IMR-90 (cell line): ENCODE data around the gene MED4. TPM values are rescaled to one million over a fixed set of nuclear protein-coding genes. Genes with fewer than 3 reads are reported as not detected.
"Not testable (repeated sequence)": the region's sequence is repeated elsewhere in the genome, so short reads cannot be mapped to it uniquely, and the experiment has no call there.

Source experiments
- ATAC-seq: fragments of 200-7000 bp; cut with Tn5 transposase; 2 replicates; pipeline ENCODE4 v1.9.1; 2020; ENCODE audit warnings: low read depth, mild to moderate bottlenecking, moderate library complexity
- BruUV-seq: library from RNA; stranded (reverse); fragments of 400-500 nt; replicated peaks from 2 replicates; lab custom pipeline; 2021; lab: Mats Ljungman, UMichigan
- CTCF ChIA-PET: fragments of 300-600 bp; formaldehyde crosslinking; extraction: SDS; loops from one replicate; lab custom pipeline; 2021; ENCODE audit warnings: antibody characterized with exemption; lab: Yijun Ruan, JAX
- POLR2A ChIA-PET: fragments of 300-600 bp; sonication (Branson Sonifier 250); formaldehyde crosslinking; loops from one replicate; lab custom pipeline; 2022; ENCODE audit warnings: antibody characterized with exemption; ENCODE audit not compliant: unreplicated experiment; lab: Charles Lee
- DNase-seq: peaks from one replicate; pipeline ENCODE4 v3.0.0; 2013
- H2AFZ ChIP-seq: replicated peaks from 2 replicates; pipeline ENCODE3; 2013; ENCODE audit warnings: low read length, mild to moderate bottlenecking; ENCODE audit not compliant: poor library complexity
- H2AK5ac ChIP-seq: 2 replicates; pipeline ENCODE4 v1.6.1; 2013; ENCODE audit warnings: low read depth, low read length, inconsistent platforms
- H2AK9ac ChIP-seq: replicated peaks from 2 replicates; pipeline ENCODE3; 2013; ENCODE audit warnings: mild to moderate bottlenecking, low read depth, low read length, moderate library complexity; ENCODE audit not compliant: poor library complexity
- H2BK120ac ChIP-seq: 2 replicates; pipeline ENCODE4 v1.6.1; 2013; ENCODE audit warnings: low read depth, low read length, inconsistent platforms
- H2BK15ac ChIP-seq: 3 replicates; pipeline ENCODE4 v1.6.1; 2013; ENCODE audit warnings: low read depth, low read length, inconsistent platforms
- H2BK20ac ChIP-seq: 2 replicates; pipeline ENCODE4 v1.6.1; 2013; ENCODE audit warnings: low read depth, mild to moderate bottlenecking, inconsistent platforms, low read length, moderate library complexity
- H2BK5ac ChIP-seq: 2 replicates; pipeline ENCODE4 v1.6.1; 2013; ENCODE audit warnings: mild to moderate bottlenecking, low read depth, low read length, inconsistent platforms; ENCODE audit not compliant: poor library complexity, severe bottlenecking
- H3K14ac ChIP-seq: replicated peaks from 2 replicates; pipeline ENCODE4 v1.6.1; 2013; ENCODE audit warnings: low read depth, low read length, inconsistent platforms
- H3K18ac ChIP-seq: 2 replicates; pipeline ENCODE4 v1.6.1; 2013; ENCODE audit warnings: low read depth, low read length, control low read depth
- H3K23ac ChIP-seq: 2 replicates; pipeline ENCODE4 v1.6.1; 2013; ENCODE audit warnings: low read depth, low read length, inconsistent platforms
- H3K27ac ChIP-seq: 2 replicates; pipeline ENCODE4 v1.5.1; 2013; ENCODE audit warnings: mild to moderate bottlenecking, control low read depth, low read length; ENCODE audit not compliant: insufficient read depth
- H3K27me3 ChIP-seq: 2 replicates; pipeline ENCODE4 v1.6.1; 2013; ENCODE audit warnings: low read length; ENCODE audit not compliant: control insufficient read depth, insufficient read depth
- H3K36me3 ChIP-seq: 2 replicates; pipeline ENCODE4 v1.6.1; 2013; ENCODE audit warnings: low read length, mixed read lengths; ENCODE audit not compliant: control insufficient read depth, insufficient read depth
- H3K4ac ChIP-seq: 2 replicates; pipeline ENCODE4 v1.6.1; 2013; ENCODE audit warnings: low read depth, low read length, inconsistent platforms
- H3K4me1 ChIP-seq: 2 replicates; pipeline ENCODE4 v1.6.1; 2013; ENCODE audit warnings: low read length, mixed read lengths; ENCODE audit not compliant: control insufficient read depth, insufficient read depth
- H3K4me2 ChIP-seq: 2 replicates; pipeline ENCODE4 v1.6.1; 2013; ENCODE audit warnings: low read depth, mild to moderate bottlenecking, control low read depth, low read length, moderate library complexity
- H3K4me3 ChIP-seq: 2 replicates; pipeline ENCODE4 v1.5.1; 2013; ENCODE audit warnings: low read depth, mild to moderate bottlenecking, control low read depth, low read length, moderate library complexity; ENCODE audit not compliant: insufficient read depth
- H3K56ac ChIP-seq: 2 replicates; pipeline ENCODE4 v1.6.1; 2013; ENCODE audit warnings: low read length, inconsistent platforms; ENCODE audit not compliant: insufficient read depth; ENCODE audit errors: extremely low read depth
- H3K79me1 ChIP-seq, 2 experiments: 2 replicates each; pipeline ENCODE4 v1.6.1; 2013; ENCODE audit warnings: low read length in 2 of 2, inconsistent platforms in 1 of 2, low read depth in 1 of 2
- H3K9ac ChIP-seq: 2 replicates; pipeline ENCODE4 v1.6.1; 2013; ENCODE audit warnings: low read depth, low read length, control low read depth
- H3K9me1 ChIP-seq: 2 replicates; pipeline ENCODE4 v1.6.1; 2013; ENCODE audit warnings: low read length, inconsistent platforms; ENCODE audit not compliant: insufficient read depth
- H3K9me3 ChIP-seq: 2 replicates; pipeline ENCODE4 v1.6.1; 2013; ENCODE audit warnings: low read length; ENCODE audit not compliant: control insufficient read depth, insufficient read depth
- H4K20me1 ChIP-seq: 2 replicates; pipeline ENCODE4 v1.6.1; 2013; ENCODE audit warnings: low read length, inconsistent platforms; ENCODE audit not compliant: insufficient read depth
- H4K5ac ChIP-seq: 2 replicates; pipeline ENCODE4 v1.6.1; 2013; ENCODE audit warnings: mild to moderate bottlenecking, low read depth, low read length, control low read depth
- H4K8ac ChIP-seq, 2 experiments: 2 replicates each; pipeline ENCODE4 v1.6.1; 2013; ENCODE audit warnings: low read depth in 2 of 2, low read length in 2 of 2, control low read depth in 1 of 2, inconsistent platforms in 1 of 2
- H4K91ac ChIP-seq: 2 replicates; pipeline ENCODE4 v1.6.1; 2013; ENCODE audit warnings: low read depth, low read length, inconsistent platforms; ENCODE audit not compliant: insufficient read depth
- MXI1 ChIP-seq: IDR thresholded peaks from 2 replicates; pipeline ENCODE4 v1.6.1; 2012; ENCODE audit warnings: low read depth, mild to moderate bottlenecking, low read length, moderate library complexity, borderline replicate concordance
- WGBS, 2 experiments: methylation state at CpG; one replicate each; pipeline versions ENCODE4 v1.1.5 to v1.1.7; 2013; ENCODE audit warnings: missing lambda C conversion rate in 2 of 2; ENCODE audit not compliant: insufficient read length in 1 of 2; ENCODE audit errors: extremely low coverage in 2 of 2; 5-methylcytosine and 5-hydroxymethylcytosine counted together
- dilution Hi-C: fragments of 300-500 bp; cut with HindIII; formaldehyde crosslinking; loops from one replicate; pipeline ENCODE4 v1.14.3; 2018; ENCODE audit warnings: low sequenced_read_pairs; ENCODE audit not compliant: unreplicated experiment
- in situ Hi-C: fragments of 300-500 bp; cut with MboI; formaldehyde crosslinking; loops from 3 replicates; pipeline ENCODE4 v1.14.3; 2019; ENCODE audit warnings: low sequenced_read_pairs, inconsistent platforms, mixed read lengths
- intact Hi-C: fragments of 100-400 bp; cut with micrococcal nuclease; formaldehyde crosslinking; loops from 2 replicates; pipeline ENCODE4 v1.10.0; 2022
- polyA plus RNA-seq, 3 experiments: library from polyadenylated mRNA; depleted of rRNA; stranded (reverse); fragments of >200 nt; gene quantifications; 2 replicates each; pipeline ENCODE4 v1.2.3, GENCODE V29; 2012; ENCODE audit warnings: low replicate concordance in 1 of 3
- total RNA-seq: library from RNA; depleted of rRNA; stranded (reverse); fragments of >200 nt; gene quantifications from 2 replicates; pipeline ENCODE4 v1.2.3, GENCODE V29; 2012

The MED4 gene
- total and polyA plus RNA-seq, 2 of the 4 experiments (the other 2 are of a cell fraction) = 25.3 to 40.5 TPM

GRCh38 chr13:48066310-48066989 is 28.5 kb downstream of the MED4 start (continued):
- TF ChIP-seq MXI1 = no peak

DNA sequence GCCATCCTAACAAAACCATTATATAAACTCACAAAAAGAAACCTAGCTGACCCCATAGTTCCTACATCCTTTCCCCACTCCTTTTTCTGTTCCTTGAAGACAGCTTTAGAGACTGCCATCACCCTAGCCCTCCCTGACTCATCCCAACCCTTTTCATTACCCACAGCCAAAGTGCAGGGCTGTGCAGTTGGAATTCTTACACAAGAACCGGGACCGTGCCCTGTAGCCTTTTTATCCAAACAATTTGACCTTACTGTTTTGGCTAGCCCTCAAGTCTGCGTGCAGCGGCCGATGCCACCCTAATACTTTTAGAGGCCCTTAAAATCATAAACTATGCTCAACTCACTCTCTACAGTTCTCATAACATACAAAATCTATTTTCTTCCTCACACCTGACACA is 35.0 kb downstream of the MED4 start:
- H4K91ac ChIP-seq, intact Hi-C loops, H2AFZ ChIP-seq, H2BK20ac ChIP-seq, H3K14ac ChIP-seq, H3K23ac ChIP-seq, H3K9me1 ChIP-seq, BruUV-seq, H3K9ac ChIP-seq, H2AK9ac ChIP-seq, ATAC-seq, H2BK120ac ChIP-seq, H3K79me1 ChIP-seq, H3K27ac ChIP-seq, H2BK5ac ChIP-seq, H3K4me3 ChIP-seq, H4K5ac ChIP-seq, H4K20me1 ChIP-seq, dilution Hi-C loops, in situ Hi-C loops, H3K4me1 ChIP-seq, H3K4me2 ChIP-seq, H3K27me3 ChIP-seq, H3K9me3 ChIP-seq, H2BK15ac ChIP-seq, H3K18ac ChIP-seq, H3K4ac ChIP-seq, POLR2A ChIA-PET, CTCF ChIA-PET, H2AK5ac ChIP-seq, DNase-seq, H4K8ac ChIP-seq, H3K36me3 ChIP-seq, H3K56ac ChIP-seq: not testable (repeated sequence)
- 92% methylated on average over 5 of the region's 5 CpGs; no CpG with 5 or more reads in 1 of the 2 experiments for WGBS, 2 experiments

DNA sequence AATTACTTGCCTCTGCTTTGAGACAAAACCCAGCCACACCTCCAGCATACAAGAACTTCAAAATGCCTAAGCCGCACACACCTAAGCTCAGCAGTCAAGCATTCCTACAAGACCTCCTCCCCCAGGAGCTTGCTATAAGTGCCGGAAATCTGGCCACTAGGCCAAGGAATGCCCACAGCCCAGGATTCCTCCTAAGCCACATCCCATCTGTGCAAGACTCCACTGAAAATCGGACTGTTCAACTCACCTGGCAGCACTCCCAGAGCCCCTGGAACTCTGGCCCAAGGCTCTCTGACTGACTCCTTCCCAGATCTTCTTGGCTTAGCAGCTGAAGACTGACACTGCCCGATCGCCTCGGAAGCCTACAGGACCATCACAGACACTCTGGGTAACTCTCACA is 36.4 kb downstream of the MED4 start:
- dilution Hi-C loops, H2BK20ac ChIP-seq, H4K91ac ChIP-seq, H3K56ac ChIP-seq, H3K4ac ChIP-seq, H2BK5ac ChIP-seq, CTCF ChIA-PET, H3K9ac ChIP-seq, H3K79me1 ChIP-seq, H3K9me3 ChIP-seq, H2BK15ac ChIP-seq, H3K9me1 ChIP-seq, H4K5ac ChIP-seq, BruUV-seq, DNase-seq, H2AFZ ChIP-seq, POLR2A ChIA-PET, H3K36me3 ChIP-seq, H4K8ac ChIP-seq, H3K4me1 ChIP-seq, H2AK9ac ChIP-seq, H3K27me3 ChIP-seq, H3K27ac ChIP-seq, H4K20me1 ChIP-seq, H3K4me2 ChIP-seq, H3K14ac ChIP-seq, H3K4me3 ChIP-seq, H2BK120ac ChIP-seq, in situ Hi-C loops, ATAC-seq, intact Hi-C loops, H2AK5ac ChIP-seq, H3K23ac ChIP-seq, H3K18ac ChIP-seq: not testable (repeated sequence)
- 100% methylated on average over 1 of the region's 6 CpGs; no CpG with 5 or more reads in 1 of the 2 experiments for WGBS, 2 experiments
